GM08714 (cell line): ENCODE results near the gene CXCL11.
"Not testable (repeated sequence)": the region's sequence is repeated elsewhere in the genome, so short reads cannot be mapped to it uniquely, and the experiment has no call there.

ENCODE experiments used
- H3K4me3 ChIP-seq: fragments of 200-500 bp; sonication (Bioruptor generic); 2 replicates; pipeline ENCODE4 v1.5.1; 2014; ENCODE audit warnings: mild to moderate bottlenecking, low read length, inconsistent platforms
- ZNF274 ChIP-seq: IDR thresholded peaks from 2 replicates; pipeline ENCODE4 v1.6.1; 2012; ENCODE audit warnings: mild to moderate bottlenecking, low read depth, low read length

The CXCL11 gene

DNA sequence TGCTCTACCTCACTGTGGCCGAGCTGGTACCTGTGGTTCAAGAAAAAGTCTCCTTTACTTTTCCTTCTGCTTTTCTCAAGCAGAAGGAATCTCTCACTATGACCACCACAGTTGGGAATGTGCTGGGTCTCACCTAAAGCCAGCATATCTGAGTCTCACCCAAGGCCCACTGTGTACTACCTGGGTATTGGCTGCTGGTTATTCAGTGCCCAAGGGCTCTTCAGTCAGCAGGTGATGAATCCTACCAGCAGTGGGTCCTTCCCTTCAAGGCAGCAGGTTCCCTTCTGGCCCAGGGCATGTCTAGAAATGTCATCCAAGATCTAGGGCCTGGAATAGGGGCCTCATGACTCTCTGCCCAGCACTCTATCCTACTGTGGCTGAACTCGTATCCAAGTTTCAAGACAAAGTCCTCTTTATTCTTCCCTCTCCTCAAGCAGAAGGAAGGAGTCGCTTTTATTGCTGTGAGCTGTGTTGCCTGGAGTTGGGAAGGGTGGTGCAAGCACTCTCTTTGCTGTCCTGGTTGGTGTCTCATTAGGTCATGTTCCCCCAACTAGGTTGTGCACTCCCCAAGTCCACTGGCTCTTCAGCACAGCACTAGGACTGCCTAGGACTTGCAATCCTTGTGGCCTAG is 18.7 kb downstream of the CXCL11 start:
- TF ChIP-seq ZNF274 = no peak
- H3K4me3 ChIP-seq = no peak overlapping the region

DNA sequence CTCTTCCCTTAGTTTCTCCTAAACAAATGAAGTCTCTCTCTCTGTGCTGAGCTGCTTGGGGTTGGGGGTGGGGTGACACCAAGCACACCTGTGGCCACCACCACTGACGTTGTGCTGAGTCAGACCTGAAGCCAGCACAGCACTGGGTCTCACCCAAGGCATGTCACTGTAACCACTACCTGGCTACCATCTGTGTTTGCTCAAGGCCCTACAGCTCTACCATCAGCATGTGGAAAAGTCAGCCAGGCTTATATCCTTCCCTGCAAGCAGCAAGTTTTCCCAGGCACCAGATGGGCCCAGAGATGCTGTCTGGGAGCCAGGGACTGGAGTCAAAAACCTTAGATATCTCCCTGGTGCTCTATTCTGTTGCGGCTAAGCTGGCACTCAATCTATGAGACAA is 19.5 kb downstream of the CXCL11 start:
- no peak for TF ChIP-seq ZNF274

DNA sequence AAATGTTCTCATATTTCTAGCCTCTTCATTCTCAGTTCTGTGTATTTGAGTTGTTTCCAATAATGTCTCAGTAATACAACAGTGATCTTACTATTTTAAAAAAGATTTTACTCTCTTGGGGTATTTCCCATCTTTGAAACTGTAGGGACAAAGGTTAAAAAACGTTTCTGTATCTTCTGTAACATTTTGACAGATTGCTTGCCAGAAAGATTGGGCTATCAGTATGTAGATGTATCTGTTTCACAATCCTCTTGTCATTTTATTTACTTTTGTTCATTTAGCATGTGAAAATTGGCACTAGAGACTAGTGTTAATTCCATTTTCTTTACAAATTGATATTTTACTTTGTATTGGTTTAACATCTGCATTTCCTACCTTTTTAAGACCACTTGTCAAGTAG is 22.3 kb downstream of the CXCL11 start:
- TF ChIP-seq ZNF274 = no peak
- H3K4me3 ChIP-seq = no peak overlapping the region

More for the DNA sequence above, 19.5 kb downstream of the CXCL11 start:
- H3K4me3 ChIP-seq = no peak overlapping the region

DNA sequence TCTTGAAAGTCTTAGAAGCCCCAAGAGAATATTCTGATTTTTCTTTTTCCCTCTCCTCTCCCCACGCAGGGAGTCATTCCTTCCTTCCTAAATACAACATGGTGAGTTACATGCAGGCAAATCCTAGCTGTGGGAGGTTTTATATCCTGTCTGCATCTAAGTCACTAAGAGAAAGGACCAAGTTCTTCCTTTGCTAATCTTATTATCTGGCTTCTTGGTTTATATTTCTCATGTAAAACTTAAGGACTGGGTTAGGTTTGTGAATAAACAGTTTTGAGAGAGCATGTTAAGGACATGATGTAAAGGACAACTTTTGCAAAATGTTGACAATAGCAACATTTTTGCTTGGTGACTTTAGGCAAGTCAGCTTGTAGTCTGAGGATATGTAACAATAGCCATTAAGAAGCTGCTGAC is 23.5 kb downstream of the CXCL11 start:
- TF ChIP-seq ZNF274 = no peak
- H3K4me3 ChIP-seq = no peak overlapping the region

DNA sequence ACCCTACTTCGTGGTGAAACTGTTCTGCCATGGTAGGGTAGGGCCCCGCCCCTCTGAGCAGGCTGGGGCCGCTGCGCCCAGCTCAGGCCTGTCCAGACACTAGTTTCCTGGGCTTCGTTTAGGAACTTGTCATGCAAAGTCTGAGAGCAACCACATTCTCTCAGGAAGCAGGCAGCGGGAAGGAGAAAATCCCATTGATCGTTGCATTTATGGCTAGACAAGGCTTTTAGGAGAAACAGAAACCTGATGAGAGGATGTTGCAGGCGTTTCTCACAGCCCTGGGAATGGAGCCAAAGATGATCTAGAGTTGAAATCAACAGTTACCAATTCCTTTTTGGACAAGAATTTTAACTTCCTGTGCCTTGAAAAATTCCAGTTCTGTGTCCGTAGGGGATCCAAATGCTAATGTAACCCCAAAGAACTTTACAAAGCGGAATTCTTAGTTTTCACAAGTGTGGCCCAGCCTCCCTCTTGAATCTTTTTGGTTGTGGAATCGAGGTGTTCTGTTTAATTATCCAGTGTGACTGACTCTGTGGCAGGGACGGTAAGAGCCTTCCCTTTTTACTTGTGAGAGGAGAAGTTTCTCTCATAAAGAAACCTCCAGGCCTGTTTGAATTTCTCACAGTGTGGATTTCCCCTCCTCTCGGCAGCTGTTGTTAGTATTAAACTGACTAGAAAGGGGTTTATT is 24.0 kb downstream of the CXCL11 start:
- no peak for TF ChIP-seq ZNF274
- no peak overlapping the region for H3K4me3 ChIP-seq

DNA sequence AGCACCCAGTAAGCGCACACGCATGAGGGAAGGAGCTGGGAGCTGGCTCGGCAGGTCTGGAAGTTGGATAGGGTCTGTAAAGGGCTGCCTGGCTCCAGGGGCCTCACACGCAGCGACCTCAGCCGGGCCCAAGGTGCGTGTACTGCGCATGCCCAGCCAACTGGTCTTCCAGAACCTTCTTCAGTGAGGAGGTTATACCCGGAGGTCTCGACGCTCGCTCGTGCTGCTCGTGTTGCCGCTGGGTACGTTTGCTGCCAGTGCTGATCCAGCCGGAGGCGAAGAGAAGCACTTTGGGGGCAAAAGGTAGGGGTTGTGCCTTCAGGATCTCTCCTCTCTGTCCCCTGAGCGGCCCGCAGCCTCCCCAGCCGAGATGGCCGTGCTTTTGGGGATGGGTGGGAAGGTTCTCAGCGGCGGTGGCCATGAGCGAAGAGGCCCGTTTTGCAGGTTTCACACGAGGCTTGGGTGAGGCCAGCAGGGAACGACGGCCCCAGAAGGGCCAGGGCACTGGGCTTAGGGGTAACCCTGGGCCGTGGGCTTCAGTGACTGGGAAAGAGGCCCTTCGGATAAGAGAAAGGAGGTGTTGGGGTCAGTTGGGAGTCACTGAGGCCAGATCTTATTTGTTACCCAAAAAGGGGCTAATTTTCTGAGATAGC is 24.7 kb downstream of the CXCL11 start:
- no peak overlapping the region for H3K4me3 ChIP-seq
- no peak for TF ChIP-seq ZNF274

DNA sequence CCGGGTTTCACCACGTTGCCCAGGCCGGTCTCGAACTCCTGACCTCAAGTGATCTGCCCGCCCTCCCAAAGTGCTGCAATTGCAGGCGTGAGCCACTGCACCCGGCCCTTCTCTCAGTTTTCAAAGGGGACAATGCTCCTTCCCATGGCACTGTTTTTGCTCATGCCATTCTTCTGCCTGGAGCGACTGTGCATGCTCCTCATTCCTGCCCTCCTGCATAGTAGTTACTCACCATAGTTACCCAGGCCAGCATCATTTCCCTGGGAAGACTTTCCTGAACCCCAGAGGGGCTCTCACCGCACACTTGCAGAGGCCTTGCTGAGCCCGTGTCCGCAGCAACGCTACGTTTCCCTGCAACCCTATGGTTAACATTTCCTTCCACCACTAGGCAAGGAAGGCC is 25.3 kb downstream of the CXCL11 start:
- H3K4me3 ChIP-seq = no peak overlapping the region
- TF ChIP-seq ZNF274 = no peak

DNA sequence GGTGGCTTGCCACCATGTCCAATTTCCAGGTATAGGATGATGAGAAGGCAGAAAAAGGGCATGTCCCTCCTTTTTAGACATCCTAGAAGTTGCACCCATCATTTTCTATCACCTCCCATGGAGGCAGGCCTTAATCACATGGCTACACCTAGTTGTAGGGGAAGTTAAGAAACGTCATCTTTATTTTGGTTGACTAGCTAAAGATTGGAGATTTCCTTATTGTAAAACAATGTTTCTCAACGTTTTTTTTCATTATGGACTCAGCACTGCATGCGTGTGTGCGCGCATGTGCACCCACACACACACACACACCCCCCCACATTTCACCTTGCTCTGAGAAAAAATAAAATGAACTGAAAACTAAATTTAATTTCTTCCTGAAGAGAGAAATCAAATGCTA is 26.6 kb downstream of the CXCL11 start:
- no peak overlapping the region for H3K4me3 ChIP-seq

DNA sequence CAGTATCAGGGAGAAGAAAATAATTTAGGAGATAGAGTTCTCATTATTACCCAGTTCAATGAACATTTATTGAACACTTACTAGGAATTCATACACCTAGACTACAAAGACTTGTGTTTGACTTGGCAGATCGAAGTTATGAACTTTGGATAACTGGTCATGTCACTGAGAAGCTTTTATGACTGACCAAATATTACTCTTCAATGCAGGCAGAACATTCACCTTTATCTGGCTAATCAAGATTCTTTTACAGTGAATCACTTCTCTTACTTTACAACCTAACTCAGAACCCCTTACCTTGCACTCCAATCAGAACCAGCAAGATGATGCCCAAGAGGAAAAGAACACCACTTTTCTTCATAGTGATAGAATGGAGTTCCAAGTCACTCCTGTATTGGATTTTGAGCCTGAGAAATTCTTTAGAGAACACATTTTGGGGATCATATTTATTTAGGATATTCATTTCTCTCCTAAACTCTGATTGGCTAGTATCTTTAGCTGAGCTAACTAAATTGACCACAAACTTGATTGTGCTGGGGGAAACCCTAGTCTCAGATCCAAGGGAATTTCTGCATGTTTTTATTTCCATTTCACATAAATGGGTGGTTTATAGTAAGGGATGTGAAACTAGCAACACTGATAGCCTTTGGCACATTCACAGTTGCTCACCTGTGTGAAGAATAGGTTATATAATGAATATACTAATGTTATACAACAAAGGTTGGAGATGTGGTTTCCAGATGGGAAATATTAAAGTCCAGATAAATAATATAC is 28.6 kb downstream of the CXCL11 start, which contains the start of gene CXCL9:
CXCL9 (minus strand) TSS at position 421 of the 774 bp plus-strand sequence; CDS start at position 361, 60 bp downstream.
- no peak within 1 kb of the TSS for H3K4me3 ChIP-seq
- TF ChIP-seq ZNF274 = no peak

More for the DNA sequence above, 26.6 kb downstream of the CXCL11 start:
- no peak for TF ChIP-seq ZNF274

DNA sequence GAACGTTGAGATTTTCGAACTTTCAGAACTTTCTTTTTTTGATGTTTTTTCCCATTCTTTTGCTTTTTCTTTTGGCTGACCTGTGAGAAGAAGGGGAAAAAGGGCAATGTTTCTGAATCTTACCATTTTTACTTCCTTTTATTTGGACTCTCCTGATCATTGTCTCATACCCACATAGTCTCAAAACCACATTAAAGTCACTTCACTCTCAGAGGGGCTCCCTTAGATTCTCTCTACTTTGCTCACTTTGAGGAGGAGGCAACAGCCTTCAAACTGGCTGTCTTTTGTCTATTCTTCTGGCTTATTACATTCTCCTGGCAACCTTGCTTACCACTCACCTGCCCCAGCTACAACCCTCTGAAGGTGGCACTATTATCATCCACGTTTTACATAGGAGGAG is 32.2 kb downstream of the CXCL11 start:
- no peak for TF ChIP-seq ZNF274
- H3K4me3 ChIP-seq = no peak overlapping the region

DNA sequence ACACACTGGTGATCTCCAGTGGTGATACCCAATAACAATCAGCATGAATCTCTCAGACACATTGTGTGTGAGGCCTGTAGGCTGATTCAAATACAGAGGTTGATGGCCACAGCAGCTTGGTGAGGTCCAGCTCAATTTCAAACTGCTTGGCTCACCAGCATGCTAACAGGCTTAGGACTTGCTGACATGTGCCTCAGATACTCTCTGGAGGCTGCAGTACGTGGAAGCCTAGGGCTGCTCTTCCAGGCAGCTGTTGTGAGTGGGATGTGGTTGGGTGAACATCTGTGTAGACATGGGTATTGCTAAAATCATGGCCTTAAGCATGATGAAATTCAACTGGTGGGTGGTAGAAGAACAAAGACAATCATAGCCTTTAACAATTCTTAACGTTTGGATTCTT is 32.8 kb downstream of the CXCL11 start:
- H3K4me3 ChIP-seq = no peak overlapping the region
- no peak for TF ChIP-seq ZNF274

DNA sequence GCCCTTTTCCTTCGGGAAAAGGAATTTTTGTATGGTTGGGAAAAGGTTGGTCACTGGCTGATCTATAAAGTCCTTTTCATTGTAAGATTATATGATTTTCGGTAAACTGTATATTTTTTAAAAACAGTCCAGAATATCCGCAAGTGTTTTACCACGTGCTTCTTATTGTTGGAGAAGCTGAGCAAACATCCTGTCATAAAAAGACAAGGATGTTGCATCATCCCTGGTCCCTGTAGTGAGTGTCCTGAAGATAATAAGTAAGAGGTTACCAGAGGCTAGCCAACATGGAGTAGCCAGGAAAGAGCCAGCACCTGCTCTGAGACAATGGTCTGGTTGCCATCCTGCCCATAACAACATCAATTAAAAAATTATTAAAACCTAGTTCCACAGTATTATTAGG is 33.7 kb downstream of the CXCL11 start:
- no peak overlapping the region for H3K4me3 ChIP-seq
- TF ChIP-seq ZNF274 = no peak

DNA sequence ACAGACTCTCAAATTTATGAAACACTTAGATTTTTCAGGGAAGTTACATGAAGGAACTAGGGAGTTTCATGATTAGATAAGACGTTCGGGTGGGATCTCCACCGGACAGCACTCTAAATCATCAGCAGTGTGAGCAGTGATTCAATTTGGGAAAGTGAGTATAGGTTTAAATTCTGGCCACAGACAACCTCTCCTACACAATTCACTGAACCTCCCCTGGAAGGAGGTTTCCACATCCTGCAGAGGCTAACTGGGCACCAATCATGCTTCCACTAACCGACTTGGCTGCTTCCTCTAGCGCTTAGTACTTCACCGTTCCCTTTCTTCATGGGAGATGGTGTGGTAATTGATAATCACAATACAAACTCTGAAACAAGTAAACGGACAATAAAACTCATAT is 34.2 kb downstream of the CXCL11 start:
- no peak for TF ChIP-seq ZNF274
- H3K4me3 ChIP-seq = no peak overlapping the region

DNA sequence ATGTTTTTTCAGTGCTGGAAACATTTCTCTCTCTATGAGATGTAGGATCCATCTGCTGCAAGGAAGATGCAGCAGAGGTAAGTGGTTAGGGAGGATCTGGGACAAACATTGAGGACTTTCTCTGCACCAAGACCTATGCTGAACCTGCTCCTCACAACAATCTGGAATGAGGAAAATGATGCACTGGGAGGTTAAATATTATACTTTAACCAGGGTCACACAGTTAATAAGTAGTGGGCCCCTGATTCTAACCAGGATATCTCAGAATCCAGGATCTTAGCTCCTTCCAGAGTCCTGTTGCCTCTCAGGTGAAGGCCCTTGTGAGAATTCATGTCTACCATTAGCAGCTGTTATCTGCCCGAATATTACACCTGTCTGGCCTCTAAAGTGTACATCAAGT is 35.6 kb downstream of the CXCL11 start:
- no peak for TF ChIP-seq ZNF274
- H3K4me3 ChIP-seq = no peak overlapping the region

DNA sequence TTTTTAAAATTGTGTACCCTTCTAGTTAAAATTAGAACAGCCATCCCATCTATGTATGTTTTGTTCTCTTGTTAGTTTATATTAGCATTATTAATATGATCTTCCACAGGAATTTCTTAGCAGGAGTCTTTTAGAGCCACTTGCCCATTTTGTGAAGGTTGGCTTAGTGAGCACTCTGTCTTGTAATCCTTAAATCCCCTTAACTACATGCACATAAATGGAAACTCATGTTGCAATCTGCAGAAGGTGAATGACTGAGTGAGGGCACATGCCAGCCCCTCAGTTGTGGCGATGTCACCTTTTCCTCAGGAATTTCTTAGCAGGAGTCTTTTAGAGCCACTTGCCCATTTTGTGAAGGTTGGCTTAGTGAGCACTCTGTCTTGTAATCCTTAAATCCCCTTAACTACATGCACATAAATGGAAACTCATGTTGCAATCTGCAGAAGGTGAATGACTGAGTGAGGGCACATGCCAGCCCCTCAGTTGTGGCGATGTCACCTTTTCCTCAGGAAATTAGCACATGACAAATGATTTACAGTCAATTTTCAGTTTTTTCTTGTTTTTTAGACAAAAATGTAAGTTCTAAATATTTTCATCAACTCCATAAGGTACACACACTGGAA is 37.2 kb downstream of the CXCL11 start:
- H3K4me3 ChIP-seq = not testable (repeated sequence)
